HG03439 (cell line): Measurements from ENCODE around the gene APOBEC2.

Source experiments
- ATAC-seq: cut with Tn5 transposase; IDR thresholded peaks from one replicate; pipeline ENCODE4 v1.9.1; 2021; ENCODE audit warnings: mild to moderate bottlenecking, moderate library complexity; ENCODE audit not compliant: unreplicated experiment

The APOBEC2 gene

DNA sequence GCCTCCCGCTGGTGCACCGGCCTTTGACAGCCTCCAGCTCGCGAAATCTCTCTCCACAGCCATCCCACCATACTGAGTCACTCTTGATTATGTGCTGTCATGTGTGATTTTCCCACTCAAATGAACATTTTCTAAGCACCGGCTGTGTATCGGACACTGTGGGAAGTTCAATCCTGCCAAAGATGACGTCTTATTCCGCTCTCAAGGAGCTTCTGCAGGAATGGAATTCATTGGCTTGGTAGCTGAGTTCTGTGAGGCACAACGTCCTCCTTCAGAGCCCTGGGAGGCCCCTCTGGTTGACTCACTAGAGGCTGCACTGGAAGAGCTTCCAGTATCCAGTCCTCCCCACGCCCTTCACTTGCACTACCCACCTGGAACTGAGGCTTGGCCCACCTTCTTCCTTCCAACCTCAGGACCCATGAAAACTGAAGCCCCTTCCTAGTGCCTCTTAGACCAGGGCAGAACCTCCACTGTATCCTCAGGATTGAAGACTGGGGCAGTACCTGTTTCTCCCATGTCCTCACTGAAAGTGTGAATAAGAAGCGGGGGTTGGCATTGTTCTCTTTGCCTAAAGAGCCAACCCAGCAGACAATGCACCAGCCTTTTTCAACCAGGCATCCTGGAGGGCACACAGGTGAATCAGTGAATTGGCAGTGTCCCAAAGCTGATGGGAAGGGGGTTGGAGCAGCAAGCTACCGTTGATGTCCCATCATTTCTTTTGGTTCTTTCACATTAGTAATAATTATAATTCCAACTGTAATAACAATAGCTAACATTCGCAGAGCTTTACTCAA, 15.7 kb upstream of the APOBEC2 start:
- ATAC-seq: no peak

- no peak for ATAC-seq
Measured at GRCh38 chr6:41038205-41038604, 14.8 kb upstream of the APOBEC2 start.

- no peak for ATAC-seq
Measured at GRCh38 chr6:41039060-41039998, 13.7 kb upstream of the APOBEC2 start, which contains the start of gene UNC5CL. UNC5CL (minus strand) TSS chr6:41039221; CDS start chr6:41035074, 4,147 bp downstream.

DNA sequence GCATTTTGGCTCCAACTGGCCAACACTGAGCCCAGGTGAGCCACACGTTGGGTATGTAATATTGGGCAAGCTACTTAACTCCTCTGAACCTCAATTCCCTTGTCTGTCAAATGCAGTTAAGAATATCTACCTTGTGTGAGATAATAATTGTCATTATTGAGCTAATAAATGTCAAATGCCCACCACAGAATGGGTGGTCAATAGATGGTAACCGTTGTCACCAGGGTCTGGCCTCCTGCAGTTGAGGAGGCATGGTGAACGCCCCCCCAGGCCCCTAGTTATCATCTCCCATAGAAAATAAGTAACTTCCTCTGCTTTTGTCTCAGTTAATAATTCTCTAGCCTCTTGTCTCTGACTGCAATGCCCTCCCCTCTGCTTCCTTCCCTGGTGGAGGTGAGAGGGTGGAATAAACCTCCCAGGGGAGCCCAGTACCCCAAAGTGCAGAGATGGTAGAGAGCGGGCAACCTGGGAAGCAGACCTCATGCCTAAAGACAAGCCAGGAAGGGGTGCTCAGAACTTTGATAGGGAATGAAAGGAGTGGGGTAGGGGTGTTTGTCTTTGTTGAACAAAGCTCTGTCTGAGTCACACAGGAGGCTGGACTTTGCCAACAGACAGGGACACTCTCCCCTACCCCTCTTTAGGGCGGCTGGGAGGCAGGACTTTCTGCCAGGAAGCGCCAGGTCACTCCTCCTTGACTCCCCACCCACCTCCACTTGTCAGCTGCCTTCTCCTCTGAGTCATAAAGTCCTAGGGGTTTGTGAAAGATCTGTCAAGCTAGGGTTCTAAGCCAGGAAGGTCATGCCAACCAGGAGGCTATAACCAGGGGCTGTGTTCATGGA, 12.7 kb upstream of the APOBEC2 start:
- ATAC-seq: no peak

- no peak for ATAC-seq
Measured at GRCh38 chr6:41040940-41041536, 12.0 kb upstream of the APOBEC2 start.

DNA sequence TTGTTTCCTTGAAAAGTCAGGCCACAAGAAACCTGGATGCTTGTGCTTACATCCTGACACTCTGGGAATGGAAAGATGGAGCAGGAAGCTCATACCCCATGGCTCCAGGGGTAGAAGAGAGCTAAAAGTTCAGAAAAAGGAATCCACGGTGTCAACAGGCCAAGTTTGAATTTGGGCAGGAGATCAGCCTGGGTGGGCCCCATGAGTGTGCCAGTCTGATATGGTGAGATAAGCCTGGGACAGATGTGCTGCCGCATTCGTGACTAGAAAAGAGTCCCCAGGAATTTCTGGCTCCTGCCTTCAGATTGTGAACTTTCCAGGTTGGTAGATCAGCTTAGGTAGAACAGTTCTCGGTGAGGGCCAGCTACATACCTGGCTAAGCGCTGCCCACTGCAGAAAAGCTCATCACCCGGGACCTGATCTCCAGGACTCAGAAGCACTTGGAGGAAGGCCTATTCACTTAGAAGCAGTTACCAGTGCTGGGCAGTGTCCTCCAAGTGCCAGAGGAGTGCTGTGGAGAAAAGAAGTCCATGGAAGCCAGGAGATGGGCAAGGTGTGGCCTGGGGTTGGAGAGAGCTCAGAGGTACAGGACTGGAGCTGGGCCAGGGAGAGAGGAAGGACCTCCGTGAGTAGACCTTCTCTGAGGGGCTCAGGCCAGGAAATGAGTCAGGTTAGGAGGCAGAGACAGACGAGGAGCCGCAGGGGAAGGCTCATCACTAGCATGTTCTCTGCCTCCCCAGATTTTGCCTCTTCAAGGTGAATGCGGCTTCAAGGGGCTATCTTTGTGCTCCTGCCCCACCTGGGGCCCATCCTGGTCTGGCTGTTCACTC, 10.6 kb upstream of the APOBEC2 start, which contains the start of gene TSPO2:
Gene TSPO2 (plus strand): TSS at position 242 of the 830 bp plus-strand sequence. CDS start 519 bp downstream, at position 761.
- ATAC-seq: no peak

GRCh38 chr6:41043151-41043550, 9.9 kb upstream of the APOBEC2 start:
- no peak for ATAC-seq

DNA sequence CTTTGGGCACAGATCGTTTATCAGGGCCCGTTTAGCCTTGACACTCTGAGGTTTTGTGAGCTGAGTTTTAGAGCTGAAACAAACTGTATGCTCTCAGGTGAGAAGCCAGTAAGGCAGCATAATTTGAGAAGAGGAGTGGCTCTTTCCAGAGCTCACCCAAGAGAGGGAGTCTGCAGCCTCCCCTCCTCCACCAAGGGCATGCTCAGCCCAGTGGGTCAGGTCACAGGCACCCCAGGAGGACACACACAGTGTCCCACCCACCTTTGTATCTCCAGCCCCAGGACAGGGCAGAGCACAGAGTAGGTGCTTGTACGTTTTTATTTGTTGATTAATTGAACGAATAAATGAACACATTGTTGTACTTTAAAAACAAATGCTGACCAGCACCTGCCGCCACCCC, 7.3 kb upstream of the APOBEC2 start:
- no peak for ATAC-seq

- no peak for ATAC-seq
Measured at GRCh38 chr6:41046084-41046483, 6.9 kb upstream of the APOBEC2 start.

GRCh38 chr6:41047306-41047705, 5.7 kb upstream of the APOBEC2 start:
- no peak for ATAC-seq

DNA sequence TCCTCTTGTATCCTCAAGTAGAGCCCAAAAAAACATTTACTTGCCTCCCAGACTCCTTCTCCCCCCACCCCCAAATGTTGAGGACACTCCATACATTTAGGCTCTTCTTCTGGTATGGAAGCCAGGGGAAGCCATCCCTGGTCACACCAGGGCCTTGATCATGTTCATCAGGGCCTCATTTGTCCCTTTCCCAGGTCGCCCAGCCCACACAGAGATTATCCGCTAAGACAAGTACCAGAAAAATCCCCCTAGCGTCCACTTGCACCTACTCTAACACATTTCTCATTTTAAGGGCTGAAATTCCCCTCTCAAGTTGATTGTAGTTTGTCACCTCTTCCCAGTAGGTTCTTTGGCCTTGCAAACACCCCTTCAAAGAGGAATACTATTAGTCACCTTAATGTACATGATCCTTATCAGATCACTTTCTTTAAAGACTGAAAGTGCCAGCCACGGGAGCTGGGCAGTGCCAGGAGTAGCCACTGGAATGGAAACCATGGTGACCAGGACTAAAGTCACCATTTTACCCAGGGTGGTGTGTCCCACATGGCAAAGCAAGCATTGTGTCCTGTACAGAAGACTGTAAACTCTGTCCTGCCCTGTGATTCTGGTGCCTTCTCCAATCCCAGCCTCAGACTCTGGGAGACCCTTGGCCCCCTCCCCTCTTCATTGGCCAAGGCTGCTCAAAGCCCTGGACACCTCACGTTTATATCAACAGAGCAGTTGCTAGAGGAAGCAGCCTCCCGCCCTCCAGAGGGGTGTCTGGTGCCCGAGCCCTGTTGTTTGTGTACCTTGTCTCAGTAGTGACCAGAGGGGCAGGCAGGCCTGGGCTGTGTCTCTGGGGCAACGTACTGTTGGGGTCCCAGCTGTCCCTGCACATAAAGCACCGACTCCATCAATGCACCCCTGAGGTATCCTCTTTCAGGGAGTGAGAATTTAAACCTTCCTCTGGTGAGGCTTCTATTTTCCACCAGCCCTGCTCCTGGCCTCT, 5.0 kb upstream of the APOBEC2 start:
- no peak for ATAC-seq

- no peak for ATAC-seq
Measured at GRCh38 chr6:41049521-41049920, 3.5 kb upstream of the APOBEC2 start.

- ATAC-seq: no peak
Measured at GRCh38 chr6:41049955-41050354, 3.0 kb upstream of the APOBEC2 start.

- no peak for ATAC-seq
Measured at GRCh38 chr6:41050536-41050935, 2.5 kb upstream of the APOBEC2 start.

DNA sequence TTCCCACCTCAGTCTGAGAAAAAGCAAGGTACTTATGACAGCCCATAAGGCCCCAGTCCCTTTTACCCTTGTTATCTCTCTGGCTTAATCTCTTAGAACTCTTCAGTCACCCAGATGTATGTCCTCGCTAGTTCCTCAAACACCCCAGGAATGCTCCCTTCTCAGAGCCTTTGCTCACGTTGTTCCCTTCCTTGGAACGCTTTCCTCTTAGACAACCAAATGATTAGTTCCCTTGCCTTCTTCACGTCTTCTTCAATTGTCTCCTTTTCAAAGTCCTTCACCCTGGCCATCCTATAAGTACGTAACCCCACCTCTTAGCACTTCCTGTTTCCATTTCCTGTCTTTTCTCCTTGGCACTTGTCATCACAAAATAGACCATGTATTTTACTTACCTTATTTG, 1.1 kb upstream of the APOBEC2 start:
- ATAC-seq: no peak

DNA sequence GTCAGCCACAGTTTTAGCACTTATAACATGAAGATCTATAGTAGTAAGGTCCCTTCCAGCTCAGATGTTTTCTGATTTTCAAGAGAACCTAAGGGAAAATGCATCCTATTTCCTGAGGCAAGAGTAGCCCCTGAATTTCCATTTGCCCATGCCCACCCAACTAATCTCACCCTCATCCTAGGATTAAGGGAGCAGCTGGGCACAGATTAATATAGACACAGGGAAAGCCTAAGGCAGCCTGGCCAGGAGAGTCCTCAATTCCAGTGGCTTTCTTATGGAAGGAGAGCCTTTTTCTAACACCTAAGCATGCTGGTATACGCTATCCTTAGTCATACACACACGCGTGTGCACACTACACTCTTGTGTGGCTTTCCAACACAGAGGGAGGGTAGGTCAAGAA, 1.5 kb downstream of the APOBEC2 start:
- ATAC-seq: no peak

DNA sequence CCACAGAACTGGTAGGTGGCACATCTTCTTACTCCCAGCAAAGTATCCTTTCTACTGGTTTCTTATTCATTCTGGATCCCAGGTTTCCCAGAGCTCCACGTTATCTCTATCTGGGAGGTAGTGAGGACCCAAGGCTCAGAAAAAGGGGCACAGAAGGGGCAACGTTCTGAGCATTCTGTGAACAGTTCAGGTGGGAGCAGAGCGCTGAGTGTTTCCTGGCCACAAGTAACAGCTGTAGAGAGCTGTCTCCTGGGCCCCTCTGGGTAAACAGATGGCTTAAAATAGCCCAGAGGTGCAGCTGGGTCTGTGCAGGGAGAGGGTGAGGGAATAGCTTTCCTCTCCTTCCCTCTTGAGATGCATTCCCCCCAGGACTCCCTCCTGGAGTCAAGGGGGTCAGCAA, 2.1 kb downstream of the APOBEC2 start:
- no peak for ATAC-seq

DNA sequence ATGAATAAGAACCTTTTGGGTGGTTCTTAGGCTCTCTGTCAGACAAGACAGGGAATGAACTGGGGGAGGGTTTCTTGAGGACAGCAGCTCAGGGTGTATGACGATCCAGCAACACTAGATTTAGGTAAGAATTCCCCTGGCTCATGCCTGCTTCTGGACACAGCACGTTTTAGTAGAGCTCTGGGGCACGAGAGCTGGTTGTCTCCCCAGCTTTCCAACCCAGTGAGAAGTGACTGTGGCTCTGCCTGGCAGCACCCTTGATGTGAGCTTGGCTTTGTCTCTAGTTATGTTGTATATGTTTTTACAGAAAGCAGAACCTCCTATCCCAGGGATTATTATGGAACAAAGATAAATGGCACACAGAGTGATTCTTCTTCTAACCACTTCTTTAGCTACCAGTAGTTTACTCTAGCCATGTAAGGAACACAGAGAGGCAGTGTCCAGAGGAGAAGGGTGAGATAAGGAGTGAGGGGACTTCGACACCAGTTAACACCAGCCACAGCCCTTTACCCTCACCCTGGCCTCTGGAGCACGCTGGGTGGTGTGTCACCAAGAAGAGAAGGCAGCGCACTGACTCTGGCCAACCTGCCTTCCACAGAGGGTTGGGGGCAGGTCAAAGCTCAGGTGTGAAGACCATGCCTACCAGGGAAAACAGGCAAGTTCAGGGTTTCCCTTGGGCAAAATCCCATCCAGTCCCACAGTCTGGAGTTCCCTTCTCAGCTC, 3.9 kb downstream of the APOBEC2 start:
- ATAC-seq: no peak
